Gastroesophageal sphincter (tissue), 3 donors: ENCODE results near the gene KCNK5.

ENCODE experiments used
- CTCF ChIP-seq, 4 experiments: fragments of 200-600 bp in 2 of 4; fragments of 450-650 bp in 2 of 4; sonication (generic) in 1 of 4; IDR thresholded peaks; one replicate each; pipeline ENCODE4 v1.5.1; 2017 to 2019; ENCODE audit warnings: antibody characterized with exemption in 4 of 4, mild to moderate bottlenecking in 2 of 4, moderate library complexity in 2 of 4
- POLR2AphosphoS5 ChIP-seq: sonication (generic); formaldehyde crosslinking; IDR thresholded peaks from one replicate; pipeline ENCODE4 v1.6.1; 2017; ENCODE audit warnings: antibody characterized with exemption

GRCh38 chr6:39240155-39240757, 11.0 kb upstream of the KCNK5 start:
- no peak for TF ChIP-seq CTCF (IDR thresholded peaks at IDR 0.05)
- no peak for TF ChIP-seq POLR2AphosphoS5
